Activated CD8-positive, alpha-beta memory T cell treated with anti-CD3 and anti-CD28 coated beads, Interleukin-2, amount 50 U/mL, for 48 hours (primary cell): ENCODE results near the gene SLC32A1.

Experiments used
- DNase-seq: peaks from one replicate; pipeline ENCODE4 v3.0.0-alpha.2; 2020

Gene SLC32A1

GRCh38 chr20:38755324-38755910 lies 31.1 kb downstream of the SLC32A1 start:
- no peak for DNase-seq

GRCh38 chr20:38757145-38757775 lies 33.0 kb downstream of the SLC32A1 start:
- DNase-seq: no peak

GRCh38 chr20:38759106-38759505 lies 34.8 kb downstream of the SLC32A1 start:
- DNase-seq: no peak

GRCh38 chr20:38760978-38761377 lies 36.7 kb downstream of the SLC32A1 start:
- no peak for DNase-seq

- DNase-seq: no peak
These were observed 37.9 kb downstream of the SLC32A1 start for GRCh38 chr20:38762174-38762573.

GRCh38 chr20:38763616-38764015 lies 39.3 kb downstream of the SLC32A1 start:
- DNase-seq: no peak

- DNase-seq: peak; percentile 68
These were observed 40.5 kb downstream of the SLC32A1 start for GRCh38 chr20:38764567-38765318.

- no peak for DNase-seq
These were observed 41.8 kb downstream of the SLC32A1 start for GRCh38 chr20:38766071-38766470.

GRCh38 chr20:38769376-38770295 lies 45.4 kb downstream of the SLC32A1 start:
- DNase-seq: no peak

GRCh38 chr20:38770546-38770945 lies 46.3 kb downstream of the SLC32A1 start:
- no peak for DNase-seq

- no peak for DNase-seq
These were observed 46.7 kb downstream of the SLC32A1 start for GRCh38 chr20:38770970-38771369.

GRCh38 chr20:38771621-38772020 lies 47.3 kb downstream of the SLC32A1 start:
- DNase-seq: no peak

GRCh38 chr20:38774167-38774566 lies 49.9 kb downstream of the SLC32A1 start:
- DNase-seq: no peak

GRCh38 chr20:38776363-38776762 lies 52.1 kb downstream of the SLC32A1 start:
- DNase-seq: no peak
